ENCODE data around the gene MGAT5B. TPM values are rescaled to one million over a fixed set of nuclear protein-coding genes. Genes with fewer than 3 reads are reported as not detected.

Gene MGAT5B
- total RNA-seq, 1 donor from 2014 or later, result 6.3 TPM

DNA sequence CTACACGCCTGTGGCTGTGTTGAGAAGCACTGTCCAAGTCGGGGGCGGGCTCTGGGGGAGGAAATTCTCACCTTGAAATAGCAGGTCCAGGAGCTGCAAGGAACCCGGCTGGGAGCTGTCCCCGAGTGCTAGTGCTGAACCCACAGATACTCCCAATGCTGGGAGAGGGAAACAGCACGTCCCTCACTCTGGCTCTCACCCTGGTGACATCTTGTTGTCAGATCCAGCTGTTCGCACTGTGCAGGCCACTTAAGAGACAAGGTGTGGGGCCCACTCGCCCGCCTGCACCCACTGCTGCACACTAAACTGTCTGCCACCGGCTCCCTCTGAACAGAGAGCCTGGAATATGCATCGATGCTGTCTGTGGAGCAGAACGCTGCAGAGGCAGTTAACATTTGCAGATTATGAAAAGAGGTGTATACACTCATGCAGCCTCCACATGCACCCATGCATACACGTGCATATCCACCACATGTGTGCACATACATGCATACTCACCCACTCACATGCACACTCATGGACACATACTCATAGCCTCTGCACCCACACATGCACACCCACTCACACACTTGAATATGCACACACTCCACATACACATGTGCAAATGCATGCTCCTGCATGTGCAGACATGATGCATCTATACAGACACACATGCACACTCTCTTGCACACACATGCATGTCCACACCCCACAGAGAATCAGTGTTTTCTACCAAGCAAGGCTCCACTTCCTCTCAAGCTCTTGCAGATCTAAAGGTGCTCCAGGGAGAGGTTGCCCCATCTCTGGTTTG lies 42.0 kb downstream of the MGAT5B start:
- peaks cover 9% of the 10 kb centered on the region for H3K36me3 Mint-ChIP-seq (ENCODE audit: low read depth, unreplicated experiment)
- Histone ChIP-seq H3K79me2 (ENCODE audit: insufficient read depth, low read length) (no peaks in the 10 kb centered on the region), H3K4me3 (ENCODE audit: insufficient read depth, low read depth, low read length) (no peak overlapping the region), H3K4me2 (ENCODE audit: low read length) (no peak overlapping the region), H3K27ac (ENCODE audit: low read depth, low read length) (no peak overlapping the region), H2AFZ (ENCODE audit: low read depth, low read length) (no peak overlapping the region), H3K9ac (ENCODE audit: low read length) (no peak overlapping the region), H3K9me3 (ENCODE audit: insufficient read depth, low read depth, low read length) (no peaks in the 10 kb centered on the region), H3K4me1 (ENCODE audit: insufficient read depth, low read length) (no peaks in the 10 kb centered on the region), H3K36me3 (ENCODE audit: insufficient read depth, low read length) (no peaks in the 10 kb centered on the region), H3K27me3 (ENCODE audit: insufficient read depth, low read length) (no peaks in the 10 kb centered on the region), H4K20me1 (ENCODE audit: insufficient read depth, low read length) (peaks cover 14% of the 10 kb centered on the region)
- FAIRE-seq (no peak), DNase-seq (ENCODE audit: low read depth) (peak; percentile 30)
- no peak overlapping the region for H3K27ac Mint-ChIP-seq (ENCODE audit: unreplicated experiment)
- no peak overlapping the region for H3K4me3 Mint-ChIP-seq (ENCODE audit: unreplicated experiment)
- H3K9me3 Mint-ChIP-seq (ENCODE audit: unreplicated experiment), result peaks cover 6% of the 10 kb centered on the region
- TF ChIP-seq, protein P1, sequence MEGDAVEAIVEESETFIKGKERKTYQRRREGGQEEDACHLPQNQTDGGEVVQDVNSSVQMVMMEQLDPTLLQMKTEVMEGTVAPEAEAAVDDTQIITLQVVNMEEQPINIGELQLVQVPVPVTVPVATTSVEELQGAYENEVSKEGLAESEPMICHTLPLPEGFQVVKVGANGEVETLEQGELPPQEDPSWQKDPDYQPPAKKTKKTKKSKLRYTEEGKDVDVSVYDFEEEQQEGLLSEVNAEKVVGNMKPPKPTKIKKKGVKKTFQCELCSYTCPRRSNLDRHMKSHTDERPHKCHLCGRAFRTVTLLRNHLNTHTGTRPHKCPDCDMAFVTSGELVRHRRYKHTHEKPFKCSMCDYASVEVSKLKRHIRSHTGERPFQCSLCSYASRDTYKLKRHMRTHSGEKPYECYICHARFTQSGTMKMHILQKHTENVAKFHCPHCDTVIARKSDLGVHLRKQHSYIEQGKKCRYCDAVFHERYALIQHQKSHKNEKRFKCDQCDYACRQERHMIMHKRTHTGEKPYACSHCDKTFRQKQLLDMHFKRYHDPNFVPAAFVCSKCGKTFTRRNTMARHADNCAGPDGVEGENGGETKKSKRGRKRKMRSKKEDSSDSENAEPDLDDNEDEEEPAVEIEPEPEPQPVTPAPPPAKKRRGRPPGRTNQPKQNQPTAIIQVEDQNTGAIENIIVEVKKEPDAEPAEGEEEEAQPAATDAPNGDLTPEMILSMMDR (IDR thresholded peaks at IDR 0.05; ENCODE audit: insufficient read depth, low read depth, low read length), result no peak
- TF ChIP-seq EZH2 (IDR thresholded peaks at IDR 0.05; ENCODE audit: insufficient read depth, low read length), result no peak
- no peaks in the 10 kb centered on the region for H3K4me1 Mint-ChIP-seq (ENCODE audit: low read depth, unreplicated experiment)
- H3K27me3 Mint-ChIP-seq (ENCODE audit: low read depth, unreplicated experiment), result peaks cover 25% of the 10 kb centered on the region

DNA sequence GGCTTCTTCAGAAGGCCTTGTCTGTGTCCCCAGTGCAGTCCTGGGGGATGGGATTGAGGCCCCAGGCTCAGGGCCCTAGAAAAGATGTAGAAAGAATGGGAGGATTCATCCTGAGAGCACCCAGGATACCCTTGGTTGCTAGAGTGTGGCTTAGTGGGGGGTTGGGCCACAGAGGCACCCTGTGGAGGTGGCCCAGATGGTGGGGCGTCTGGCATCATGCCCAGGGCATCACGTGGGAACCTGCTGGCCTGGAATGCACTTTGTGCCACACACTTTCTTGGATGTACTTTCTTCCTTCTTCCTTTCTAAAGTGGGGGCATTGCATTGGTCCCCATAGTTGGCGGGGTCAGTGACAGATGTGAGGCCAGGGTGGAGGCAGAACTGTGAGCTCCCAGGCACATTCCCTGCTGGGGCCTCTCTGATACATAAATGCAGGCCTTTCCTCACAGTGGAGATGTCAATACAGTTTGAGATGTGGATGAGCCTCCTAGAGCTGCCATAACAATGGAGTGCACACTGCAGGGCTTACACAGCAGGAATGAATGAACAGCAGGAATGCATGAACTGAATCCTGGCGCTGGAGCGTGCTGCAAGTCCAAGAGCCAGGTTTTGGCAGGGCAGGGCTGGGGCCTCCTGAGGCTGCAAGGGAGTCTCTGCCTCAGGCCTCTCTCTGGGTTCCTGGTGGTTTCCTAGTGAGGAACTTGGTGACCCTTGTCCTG lies 43.3 kb downstream of the MGAT5B start:
- no peak for FAIRE-seq

More for the DNA sequence above, 43.3 kb downstream of the MGAT5B start:
- H3K4me1 ChIP-seq (ENCODE audit: insufficient read depth, low read length), result no peaks in the 10 kb centered on the region
- Mint-ChIP-seq H3K9me3 (ENCODE audit: unreplicated experiment) (peaks cover 5% of the 10 kb centered on the region), H3K27ac (ENCODE audit: unreplicated experiment) (no peak overlapping the region), H3K4me1 (ENCODE audit: low read depth, unreplicated experiment) (no peaks in the 10 kb centered on the region), H3K36me3 (ENCODE audit: low read depth, unreplicated experiment) (peaks cover 12% of the 10 kb centered on the region), H3K27me3 (ENCODE audit: low read depth, unreplicated experiment) (peaks cover 34% of the 10 kb centered on the region), H3K4me3 (ENCODE audit: unreplicated experiment) (no peak overlapping the region)
- H3K9ac ChIP-seq (ENCODE audit: low read length), result no peak overlapping the region
- H3K79me2 ChIP-seq (ENCODE audit: insufficient read depth, low read length), result no peaks in the 10 kb centered on the region
- H3K36me3 ChIP-seq (ENCODE audit: insufficient read depth, low read length), result no peaks in the 10 kb centered on the region
- no peak overlapping the region for H3K27ac ChIP-seq (ENCODE audit: low read depth, low read length)
- no peak overlapping the region for H2AFZ ChIP-seq (ENCODE audit: low read depth, low read length)
- no peaks in the 10 kb centered on the region for H3K9me3 ChIP-seq (ENCODE audit: insufficient read depth, low read depth, low read length)
- no peak overlapping the region for H3K4me2 ChIP-seq (ENCODE audit: low read length)
- H3K27me3 ChIP-seq (ENCODE audit: insufficient read depth, low read length), result no peaks in the 10 kb centered on the region
- H4K20me1 ChIP-seq (ENCODE audit: insufficient read depth, low read length), result peaks cover 14% of the 10 kb centered on the region
- H3K4me3 ChIP-seq (ENCODE audit: insufficient read depth, low read depth, low read length), result no peak overlapping the region
- DNase-seq (ENCODE audit: low read depth), result no peak
- TF ChIP-seq EZH2 (IDR thresholded peaks at IDR 0.05; ENCODE audit: insufficient read depth, low read length), result no peak
- TF ChIP-seq, protein P1 (IDR thresholded peaks at IDR 0.05; ENCODE audit: insufficient read depth, low read depth, low read length), result no peak

Data from astrocyte (in vitro differentiated cells and primary cell).